Right lobe of liver (tissue), 4 donors: ENCODE results near the gene PPEF1.
"Not testable (repeated sequence)": the region's sequence is repeated elsewhere in the genome, so short reads cannot be mapped to it uniquely, and the experiment has no call there.

Source experiments
- POLR2A ChIP-seq: fragments of 450-650 bp; IDR thresholded peaks from one replicate; pipeline ENCODE4 v1.6.1; 2017; ENCODE audit warnings: antibody characterized with exemption, mild to moderate bottlenecking
- TF ChIP-seq, protein P1 (sequence below), 4 donors: fragments of 200-600 bp in 3 of 4; fragments of 450-650 bp in 1 of 4; IDR thresholded peaks; one replicate each; pipeline versions ENCODE4 v1.5.1 to v1.8.0; 2016 to 2022; ENCODE audit warnings: antibody characterized with exemption in 4 of 4, mild to moderate bottlenecking in 2 of 4
- donor health status: DM: no; HTN: no; CAD: no.
- donor health status: DM: no; HTN: no; CAD: no.
- donor health status: DM: no; HTN: yes; CAD: no.

DNA sequence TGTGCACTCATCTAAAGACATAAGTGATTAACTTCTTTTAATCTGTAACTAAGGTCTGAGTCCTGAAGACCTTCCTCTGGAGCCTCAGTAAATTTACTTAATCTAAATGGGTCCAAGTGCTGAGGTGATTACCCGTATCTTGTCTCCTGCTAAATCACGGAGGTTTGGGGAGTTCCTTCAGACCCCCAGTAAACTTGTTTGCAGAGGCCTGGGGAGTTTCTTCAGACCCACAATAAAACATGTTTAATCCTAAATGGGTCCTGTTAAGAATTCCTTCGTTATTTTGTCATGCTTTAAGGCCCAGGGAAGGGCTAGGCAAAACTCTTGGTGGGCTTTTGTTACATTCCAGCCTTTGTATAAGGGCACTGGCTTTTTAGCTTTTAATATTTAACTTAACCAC, 140.5 kb downstream of the PPEF1 start:
- TF ChIP-seq, protein P1, sequence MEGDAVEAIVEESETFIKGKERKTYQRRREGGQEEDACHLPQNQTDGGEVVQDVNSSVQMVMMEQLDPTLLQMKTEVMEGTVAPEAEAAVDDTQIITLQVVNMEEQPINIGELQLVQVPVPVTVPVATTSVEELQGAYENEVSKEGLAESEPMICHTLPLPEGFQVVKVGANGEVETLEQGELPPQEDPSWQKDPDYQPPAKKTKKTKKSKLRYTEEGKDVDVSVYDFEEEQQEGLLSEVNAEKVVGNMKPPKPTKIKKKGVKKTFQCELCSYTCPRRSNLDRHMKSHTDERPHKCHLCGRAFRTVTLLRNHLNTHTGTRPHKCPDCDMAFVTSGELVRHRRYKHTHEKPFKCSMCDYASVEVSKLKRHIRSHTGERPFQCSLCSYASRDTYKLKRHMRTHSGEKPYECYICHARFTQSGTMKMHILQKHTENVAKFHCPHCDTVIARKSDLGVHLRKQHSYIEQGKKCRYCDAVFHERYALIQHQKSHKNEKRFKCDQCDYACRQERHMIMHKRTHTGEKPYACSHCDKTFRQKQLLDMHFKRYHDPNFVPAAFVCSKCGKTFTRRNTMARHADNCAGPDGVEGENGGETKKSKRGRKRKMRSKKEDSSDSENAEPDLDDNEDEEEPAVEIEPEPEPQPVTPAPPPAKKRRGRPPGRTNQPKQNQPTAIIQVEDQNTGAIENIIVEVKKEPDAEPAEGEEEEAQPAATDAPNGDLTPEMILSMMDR (IDR thresholded peaks at IDR 0.05), result not testable (repeated sequence)
- TF ChIP-seq POLR2A, result not testable (repeated sequence)
